Inferior parietal cortex (tissue), 1 donor: ENCODE data around the gene APH1A.
"Not testable (repeated sequence)": the region's sequence is repeated elsewhere in the genome, so short reads cannot be mapped to it uniquely, and the experiment has no call there.

ENCODE experiments used
- DNase-seq: peaks from one replicate; pipeline ENCODE4 v3.0.0-alpha.2; 2016; ENCODE audit errors: extremely low spot score

The APH1A gene

DNA sequence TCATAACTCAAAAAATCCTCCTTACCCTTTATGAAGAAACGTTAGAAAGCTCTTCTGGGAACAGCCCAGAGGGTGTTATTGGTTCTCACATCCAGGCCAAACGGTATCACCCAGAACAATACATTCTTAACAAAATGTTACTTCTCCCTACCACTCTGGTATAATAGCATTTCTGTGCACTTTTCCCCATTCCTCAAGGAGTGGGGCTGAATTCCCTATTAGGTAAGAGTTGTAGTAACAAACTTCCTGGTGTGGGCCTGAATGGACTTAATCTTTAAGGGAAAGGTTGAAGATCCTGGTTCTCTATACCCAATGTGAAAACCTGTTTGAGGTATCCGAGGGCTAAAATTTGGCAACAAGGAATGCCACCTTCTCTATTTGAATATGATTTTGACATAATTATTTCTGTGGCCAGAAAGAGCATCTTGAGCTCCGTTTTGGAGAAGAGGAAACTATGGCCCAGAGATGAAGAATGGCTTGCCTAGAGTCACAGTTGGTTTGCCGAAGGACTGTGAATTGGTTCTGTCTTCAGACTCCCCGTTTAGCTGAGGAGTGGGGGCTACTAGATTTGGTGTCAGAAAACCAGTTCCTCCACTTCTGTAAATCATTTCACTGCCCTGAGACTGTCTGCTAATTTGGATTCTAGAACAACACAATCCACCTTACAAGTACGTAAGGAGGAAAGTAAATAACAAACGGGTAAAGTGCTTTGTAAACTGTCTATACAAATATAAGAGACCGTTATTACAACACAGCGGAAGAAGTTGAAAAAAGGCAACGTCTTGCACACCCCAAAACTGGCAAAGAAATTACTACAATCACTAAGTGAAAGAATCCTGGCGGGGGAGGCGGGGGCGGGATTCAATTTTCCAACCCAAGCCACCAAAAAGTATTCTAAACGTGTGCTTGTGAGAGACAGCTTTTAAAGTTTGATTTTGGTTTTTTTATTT is 35.2 kb downstream of the APH1A start:
- DNase-seq = peak; percentile 20

DNA sequence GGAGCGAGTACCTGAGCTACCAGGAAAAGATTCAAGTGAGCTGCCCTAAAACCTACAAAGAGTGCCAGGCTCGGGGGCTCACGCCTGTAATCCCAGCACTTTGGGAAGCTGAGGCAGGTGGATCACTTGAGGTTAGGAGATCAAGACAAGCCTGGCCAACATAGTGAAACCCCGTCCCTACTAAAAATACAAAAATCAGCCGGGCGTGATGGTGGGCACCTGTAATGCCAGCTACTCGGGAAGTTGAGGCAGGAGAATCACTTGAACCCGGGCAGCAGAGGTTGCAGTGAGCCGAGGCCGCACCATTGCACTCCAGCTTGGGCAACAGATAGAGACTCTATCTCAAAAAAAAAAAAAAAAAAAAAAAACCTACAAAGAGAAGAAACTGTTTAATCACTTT is 35.9 kb downstream of the APH1A start:
- not testable (repeated sequence) for DNase-seq

DNA sequence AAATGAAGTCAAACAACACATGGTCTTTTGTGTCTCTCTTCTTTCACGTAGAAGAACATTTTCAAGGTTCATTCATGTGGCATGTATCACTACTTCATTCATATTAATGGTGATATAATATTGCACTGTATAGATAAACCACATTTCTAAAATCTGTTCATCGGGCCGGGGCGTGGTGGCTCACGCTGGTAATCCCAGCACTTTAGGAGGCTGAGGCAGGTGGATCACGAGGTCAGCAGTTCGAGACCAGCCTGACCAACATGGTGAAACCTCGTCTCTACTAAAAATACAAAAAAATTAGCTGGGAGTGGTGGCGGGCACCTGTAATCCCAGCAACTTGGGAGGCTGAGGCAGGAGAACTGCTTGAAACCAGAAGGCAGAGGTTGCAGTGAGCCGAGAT is 40.6 kb downstream of the APH1A start:
- not testable (repeated sequence) for DNase-seq

DNA sequence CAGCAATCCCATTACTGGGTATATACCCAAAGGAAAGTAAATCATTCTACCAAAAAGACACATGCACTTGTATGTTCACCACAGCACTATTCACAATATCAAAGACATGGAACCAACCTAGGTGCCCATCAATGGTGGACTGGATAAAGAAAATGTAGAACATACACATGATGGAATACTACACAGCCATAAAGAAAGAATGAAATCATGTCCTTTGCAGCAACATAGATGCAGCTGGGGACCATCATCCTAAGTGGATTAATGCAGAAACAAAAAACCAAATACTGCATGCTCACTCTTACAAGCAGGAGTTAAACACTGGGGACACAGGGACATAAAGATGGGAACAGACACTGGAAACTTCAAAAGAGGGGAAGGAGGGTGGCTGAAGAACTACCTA is 41.6 kb downstream of the APH1A start:
- DNase-seq = no peak

DNA sequence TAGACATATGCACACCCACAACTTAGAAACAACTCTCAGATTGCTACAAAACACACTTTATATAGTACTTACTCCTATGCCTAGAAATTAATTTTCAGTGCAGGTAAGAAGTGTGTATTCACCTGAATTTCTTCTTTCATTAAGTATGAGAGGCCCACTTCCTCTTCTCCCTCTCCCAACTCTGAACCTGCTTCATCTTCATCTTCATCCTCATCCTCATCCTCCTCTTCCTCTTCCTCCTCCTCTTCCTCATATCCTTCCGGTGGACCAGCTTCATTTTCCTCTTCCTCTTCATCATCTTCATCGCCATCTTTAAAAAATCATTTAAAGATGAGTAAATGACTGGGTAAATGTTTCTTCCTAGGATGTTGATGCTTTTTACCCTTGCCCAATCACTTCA is 42.3 kb downstream of the APH1A start:
- DNase-seq = no peak

DNA sequence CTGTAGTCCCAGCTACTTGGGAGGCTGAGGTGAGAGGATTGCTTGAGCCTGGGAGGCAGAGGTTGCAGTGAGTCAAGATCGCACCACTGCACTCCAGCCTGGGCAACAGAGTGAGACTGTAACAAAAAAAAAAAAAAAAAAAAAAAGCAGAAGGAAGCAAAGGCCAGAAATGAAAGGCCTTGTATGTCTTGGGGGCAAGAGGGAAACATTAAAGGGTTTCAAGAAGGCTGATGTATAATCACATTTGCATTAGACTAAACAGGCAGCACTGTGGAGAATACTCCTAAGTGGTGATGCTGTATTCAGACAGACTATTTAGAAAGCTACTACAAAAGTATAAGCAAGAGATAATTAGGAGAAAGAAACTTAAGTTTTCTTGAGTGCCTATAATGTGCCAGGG is 43.3 kb downstream of the APH1A start:
- no peak for DNase-seq

DNA sequence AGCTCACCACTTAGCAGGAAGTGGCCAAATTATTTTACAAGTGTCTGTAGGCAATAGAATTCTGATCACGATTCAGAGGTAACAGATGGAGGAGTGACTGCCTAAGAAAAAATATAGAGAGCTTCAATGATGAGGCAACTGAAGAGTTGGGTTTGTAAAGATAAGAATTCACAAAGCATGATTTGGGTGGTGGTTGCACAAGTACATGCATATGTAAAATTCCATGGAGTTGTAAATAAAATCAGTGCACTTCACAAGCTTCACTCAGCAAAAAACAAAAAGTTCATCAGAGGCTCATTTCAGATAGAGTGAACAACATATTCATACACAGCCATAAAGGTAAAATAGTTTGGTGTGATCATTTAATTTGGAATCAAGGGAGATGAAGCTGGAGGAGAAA is 43.8 kb downstream of the APH1A start:
- DNase-seq = no peak

DNA sequence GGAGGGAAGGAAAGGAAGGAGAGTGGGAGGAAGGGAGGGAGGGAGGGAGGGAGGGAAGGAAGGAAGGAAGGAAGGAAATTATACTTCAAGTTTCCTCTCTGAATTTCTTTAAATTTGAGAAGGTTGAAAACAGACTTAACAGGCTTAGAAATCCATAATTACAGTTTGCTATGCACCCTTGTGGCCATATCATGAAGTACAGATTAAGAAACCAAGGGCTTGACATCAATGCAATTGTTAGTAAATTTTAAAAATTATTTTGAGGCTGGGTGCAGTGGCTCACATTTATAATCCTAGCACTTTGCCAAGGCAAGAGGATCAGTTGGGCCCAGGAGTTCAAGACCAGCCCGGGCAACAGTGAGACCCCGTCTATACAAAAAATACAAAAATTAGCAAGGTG is 47.3 kb downstream of the APH1A start:
- peak; percentile 57 for DNase-seq

DNA sequence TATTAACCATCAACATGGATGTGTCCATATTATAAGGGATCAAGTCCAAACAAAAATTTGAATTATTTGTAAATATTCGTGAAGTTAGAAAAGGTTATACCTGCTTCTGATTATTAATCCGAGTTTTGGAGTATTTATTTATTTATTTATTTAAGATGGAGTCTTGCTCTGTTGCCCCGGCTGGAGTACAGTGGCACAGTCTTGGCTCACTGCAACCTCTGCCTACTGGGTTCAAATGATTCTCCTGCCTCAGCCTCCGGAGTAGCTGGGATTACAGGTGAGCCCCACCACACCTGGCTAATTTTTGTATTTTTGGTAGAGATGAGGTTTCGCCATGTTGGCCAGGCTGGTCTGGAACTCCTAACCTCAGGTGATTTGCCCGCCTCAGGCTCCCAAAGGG is 53.0 kb downstream of the APH1A start:
- DNase-seq = not testable (repeated sequence)
